GM21390 (cell line): Measurements from ENCODE around the gene ITPR1.

Experiments
- ATAC-seq: cut with Tn5 transposase; IDR thresholded peaks from one replicate; pipeline ENCODE4 v1.9.1; 2021; ENCODE audit not compliant: unreplicated experiment

The ITPR1 gene

GRCh38 chr3:4478261-4478660 lies 14.9 kb upstream of the ITPR1 start:
- no peak for ATAC-seq

GRCh38 chr3:4491855-4492207 lies 1.3 kb upstream of the ITPR1 start:
- ATAC-seq, result no peak

- no peak for ATAC-seq
Observed at GRCh38 chr3:4492208-4493013, 737 bp upstream of the ITPR1 start.

GRCh38 chr3:4493941-4494894 lies 1.1 kb downstream of the ITPR1 start:
- ATAC-seq, result no peak

GRCh38 chr3:4494895-4495264 lies 1.7 kb downstream of the ITPR1 start:
- ATAC-seq, result peak; percentile 24

GRCh38 chr3:4495294-4496086 lies 2.3 kb downstream of the ITPR1 start:
- no peak for ATAC-seq

- no peak for ATAC-seq
Observed at GRCh38 chr3:4496087-4496452, 2.9 kb downstream of the ITPR1 start.

- ATAC-seq, result no peak
Observed at GRCh38 chr3:4497005-4497692, 4.0 kb downstream of the ITPR1 start.

GRCh38 chr3:4497843-4498324 lies 4.7 kb downstream of the ITPR1 start:
- ATAC-seq, result no peak

GRCh38 chr3:4498446-4498845 lies 5.3 kb downstream of the ITPR1 start:
- ATAC-seq, result no peak

GRCh38 chr3:4501437-4501836 lies 8.3 kb downstream of the ITPR1 start:
- no peak for ATAC-seq

- ATAC-seq, result no peak
Observed at GRCh38 chr3:4501927-4502326, 8.8 kb downstream of the ITPR1 start.

GRCh38 chr3:4503050-4503449 lies 9.9 kb downstream of the ITPR1 start:
- peak; percentile 56 for ATAC-seq

GRCh38 chr3:4504340-4505261 lies 11.5 kb downstream of the ITPR1 start:
- no peak for ATAC-seq

- no peak for ATAC-seq
Observed at GRCh38 chr3:4505688-4506558, 12.8 kb downstream of the ITPR1 start.

GRCh38 chr3:4506559-4507023 lies 13.4 kb downstream of the ITPR1 start:
- no peak for ATAC-seq

- peak; percentile 18 for ATAC-seq
Observed at GRCh38 chr3:4507024-4507596, 14.0 kb downstream of the ITPR1 start.
